SK-N-DZ (cell line): ENCODE data around the gene FOLR3.
"Not testable (repeated sequence)": the region's sequence is repeated elsewhere in the genome, so short reads cannot be mapped to it uniquely, and the experiment has no call there.

Experiments used
- DNase-seq: peaks from one replicate; pipeline ENCODE4 v3.0.0-alpha.2; 2015; ENCODE audit warnings: low spot score

The FOLR3 gene

GRCh38 chr11:72162891-72163492, 27.5 kb downstream of the FOLR3 start:
- no peak for DNase-seq

- DNase-seq = not testable (repeated sequence)
Observed at GRCh38 chr11:72164187-72164586, 28.7 kb downstream of the FOLR3 start.

GRCh38 chr11:72169046-72169555, 33.6 kb downstream of the FOLR3 start:
- not testable (repeated sequence) for DNase-seq

GRCh38 chr11:72169754-72170153, 34.2 kb downstream of the FOLR3 start:
- DNase-seq = not testable (repeated sequence)

- DNase-seq = not testable (repeated sequence)
Observed at GRCh38 chr11:72172043-72172442, 36.5 kb downstream of the FOLR3 start.

- DNase-seq = no peak
Observed at GRCh38 chr11:72173291-72173690, 37.8 kb downstream of the FOLR3 start.

GRCh38 chr11:72174302-72175070, 39.0 kb downstream of the FOLR3 start:
- no peak for DNase-seq

- no peak for DNase-seq
Observed at GRCh38 chr11:72177656-72178055, 42.1 kb downstream of the FOLR3 start.

GRCh38 chr11:72179049-72179803, 43.7 kb downstream of the FOLR3 start:
- DNase-seq = no peak

- DNase-seq = no peak
Observed at GRCh38 chr11:72179804-72180396, 44.4 kb downstream of the FOLR3 start.

- DNase-seq = not testable (repeated sequence)
Observed at GRCh38 chr11:72180892-72181552, 45.5 kb downstream of the FOLR3 start.

- DNase-seq = not testable (repeated sequence)
Observed at GRCh38 chr11:72181553-72181958, 46.0 kb downstream of the FOLR3 start.

GRCh38 chr11:72188267-72188666, 52.7 kb downstream of the FOLR3 start:
- DNase-seq = no peak
